Measurements from ENCODE around the gene MPDZ. TPM values are rescaled to one million over a fixed set of nuclear protein-coding genes. Genes with fewer than 3 reads are reported as not detected.

The MPDZ gene
- total and polyA plus RNA-seq, 2 of the 13 experiments (the other 11 are each of a cell fraction or from before 2014, with no cell fraction given), result 12.4 to 14.7 TPM

DNA sequence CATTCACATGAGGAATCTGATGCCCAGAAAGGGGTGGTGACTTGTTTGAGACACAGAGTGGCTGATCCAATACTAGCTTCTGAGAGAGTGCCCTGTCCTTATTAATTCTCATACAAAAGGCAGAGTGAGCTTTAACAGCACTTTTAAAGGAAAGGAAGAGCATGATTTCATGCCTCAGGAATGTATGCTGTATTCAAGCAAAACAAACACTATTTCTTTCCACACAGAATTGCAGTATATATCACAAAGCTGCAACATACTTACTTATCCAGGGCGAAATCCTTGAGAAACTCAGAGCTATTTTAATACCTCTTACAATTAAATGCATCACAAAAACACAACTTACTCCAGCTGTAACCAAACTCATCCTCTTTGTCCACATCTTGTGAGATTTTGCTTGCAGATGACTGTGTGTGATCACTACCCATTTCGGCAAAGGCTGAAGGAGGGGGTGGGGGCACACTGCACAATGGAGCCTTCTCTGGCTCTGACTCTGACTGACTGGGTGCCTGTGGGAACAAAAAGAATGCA is 139.8 kb downstream of the MPDZ start:
- 87% methylated on average over 2 of the region's 2 CpGs for WGBS (ENCODE audit: low lambda C conversion rate)
- CTCF ChIA-PET (ENCODE audit: low intra/inter-chr PET ratio, low total read pairs), result no interaction called here
- TF ChIP-seq ZMYM3 (CRISPR knock-in tag; IDR thresholded peaks at IDR 0.05) (no peak), ZNF451 (CRISPR knock-in tag; IDR thresholded peaks at IDR 0.05) (no peak), SUZ12 (IDR thresholded peaks at IDR 0.05; ENCODE audit: low read depth, low read length) (no peak), ZNF446 (CRISPR knock-in tag; IDR thresholded peaks at IDR 0.05) (no peak), ZNF761 (CRISPR knock-in tag; conservative IDR thresholded peaks at IDR 0.05) (no peak), ZBTB21 (CRISPR knock-in tag; IDR thresholded peaks at IDR 0.05) (no peak), SP140L (CRISPR knock-in tag; IDR thresholded peaks at IDR 0.05; ENCODE audit: borderline replicate concordance) (no peak), ZNF616 (CRISPR knock-in tag; IDR thresholded peaks at IDR 0.05; ENCODE audit: low read depth) (no peak), SRSF1 (optimal IDR thresholded peaks at IDR 0.05; ENCODE audit: low read depth, low read length) (no peak), ZFYVE20 (CRISPR knock-in tag; IDR thresholded peaks at IDR 0.05; ENCODE audit: borderline replicate concordance, low read depth) (no peak), ZBTB42 (CRISPR knock-in tag; IDR thresholded peaks at IDR 0.05) (no peak), ZNF543 (CRISPR knock-in tag; IDR thresholded peaks at IDR 0.05) (no peak), SMAD1 (CRISPR knock-in tag; IDR thresholded peaks at IDR 0.05; ENCODE audit: borderline replicate concordance, low read depth) (no peak), ZNF24 (IDR thresholded peaks at IDR 0.05) (no peak)
- TF ChIP-seq, protein P1, sequence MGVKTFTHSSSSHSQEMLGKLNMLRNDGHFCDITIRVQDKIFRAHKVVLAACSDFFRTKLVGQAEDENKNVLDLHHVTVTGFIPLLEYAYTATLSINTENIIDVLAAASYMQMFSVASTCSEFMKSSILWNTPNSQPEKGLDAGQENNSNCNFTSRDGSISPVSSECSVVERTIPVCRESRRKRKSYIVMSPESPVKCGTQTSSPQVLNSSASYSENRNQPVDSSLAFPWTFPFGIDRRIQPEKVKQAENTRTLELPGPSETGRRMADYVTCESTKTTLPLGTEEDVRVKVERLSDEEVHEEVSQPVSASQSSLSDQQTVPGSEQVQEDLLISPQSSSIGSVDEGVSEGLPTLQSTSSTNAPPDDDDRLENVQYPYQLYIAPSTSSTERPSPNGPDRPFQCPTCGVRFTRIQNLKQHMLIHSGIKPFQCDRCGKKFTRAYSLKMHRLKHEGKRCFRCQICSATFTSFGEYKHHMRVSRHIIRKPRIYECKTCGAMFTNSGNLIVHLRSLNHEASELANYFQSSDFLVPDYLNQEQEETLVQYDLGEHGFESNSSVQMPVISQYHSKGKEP (CRISPR knock-in tag; IDR thresholded peaks at IDR 0.05), result no peak
- TF ChIP-seq, protein P2, sequence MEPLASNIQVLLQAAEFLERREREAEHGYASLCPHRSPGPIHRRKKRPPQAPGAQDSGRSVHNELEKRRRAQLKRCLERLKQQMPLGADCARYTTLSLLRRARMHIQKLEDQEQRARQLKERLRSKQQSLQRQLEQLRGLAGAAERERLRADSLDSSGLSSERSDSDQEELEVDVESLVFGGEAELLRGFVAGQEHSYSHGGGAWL (CRISPR knock-in tag; IDR thresholded peaks at IDR 0.05), result no peak
- TF ChIP-seq, protein P3, sequence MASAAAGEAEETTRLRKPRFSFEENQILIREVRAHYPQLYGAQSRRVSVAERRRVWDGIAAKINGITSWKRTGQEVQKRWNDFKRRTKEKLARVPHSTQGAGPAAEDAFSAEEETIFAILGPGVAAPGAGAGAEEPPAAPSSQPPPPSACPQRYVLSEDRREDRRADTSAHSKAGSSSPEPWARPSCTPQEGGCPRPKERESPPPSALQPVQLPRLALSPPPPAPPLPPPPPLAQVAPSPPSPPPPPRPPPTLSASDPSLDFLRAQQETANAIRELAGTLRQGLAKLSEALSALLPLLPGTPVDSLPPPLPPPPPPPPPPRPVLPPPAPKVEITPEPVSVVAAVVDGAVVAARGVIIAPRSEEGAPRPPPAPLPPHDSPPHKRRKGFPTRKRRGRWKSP (CRISPR knock-in tag; IDR thresholded peaks at IDR 0.05), result no peak
- TF ChIP-seq, protein P4, sequence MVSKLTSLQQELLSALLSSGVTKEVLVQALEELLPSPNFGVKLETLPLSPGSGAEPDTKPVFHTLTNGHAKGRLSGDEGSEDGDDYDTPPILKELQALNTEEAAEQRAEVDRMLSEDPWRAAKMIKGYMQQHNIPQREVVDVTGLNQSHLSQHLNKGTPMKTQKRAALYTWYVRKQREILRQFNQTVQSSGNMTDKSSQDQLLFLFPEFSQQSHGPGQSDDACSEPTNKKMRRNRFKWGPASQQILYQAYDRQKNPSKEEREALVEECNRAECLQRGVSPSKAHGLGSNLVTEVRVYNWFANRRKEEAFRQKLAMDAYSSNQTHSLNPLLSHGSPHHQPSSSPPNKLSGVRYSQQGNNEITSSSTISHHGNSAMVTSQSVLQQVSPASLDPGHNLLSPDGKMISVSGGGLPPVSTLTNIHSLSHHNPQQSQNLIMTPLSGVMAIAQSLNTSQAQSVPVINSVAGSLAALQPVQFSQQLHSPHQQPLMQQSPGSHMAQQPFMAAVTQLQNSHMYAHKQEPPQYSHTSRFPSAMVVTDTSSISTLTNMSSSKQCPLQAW (CRISPR knock-in tag; IDR thresholded peaks at IDR 0.05), result no peak
- BruUV-seq (replicated peaks), result no TSS peak
- Histone ChIP-seq H3K4me2 (ENCODE audit: low read depth, low read length) (no peak overlapping the region), H3K4me3 (replicated peaks in 1 of 3; ENCODE audit: insufficient read depth in 1 of 3, low read depth in 2 of 3, low read length in 3 of 3) (no peak overlapping the region), H3K9ac (ENCODE audit: insufficient read depth, low read depth, low read length) (no peak overlapping the region), H3K79me2 (ENCODE audit: insufficient read depth, low read length) (no peaks in the 10 kb centered on the region), H4K20me1 (ENCODE audit: insufficient read depth, low read length) (no peaks in the 10 kb centered on the region), H3K9me3 (ENCODE audit: low read length) (no peaks in the 10 kb centered on the region), H3K36me3 (replicated peaks in 1 of 2; ENCODE audit: control insufficient read depth in 1 of 2, insufficient read depth in 2 of 2, low read length in 2 of 2) (peaks cover 0 to 2% of the 10 kb centered on the region in 2 experiments; a peak in 3 of 5 replicates), H3K27me3 (ENCODE audit: control insufficient read depth in 1 of 2, insufficient read depth in 2 of 2, low read length in 2 of 2) (no peaks in the 10 kb centered on the region), H3K4me1 (ENCODE audit: insufficient read depth, low read length) (no peaks in the 10 kb centered on the region), H2AFZ (ENCODE audit: low read length) (no peak overlapping the region), H3K27ac (ENCODE audit: extremely low read length, insufficient read depth, low read length) (no peak overlapping the region)
- in situ Hi-C loops (cut with HindIII; ENCODE audit: extremely low pct_ligation_motif_present, low pct_unique_long_range_greater_than_20kb), result no loop called here
- intact Hi-C loops (cut with micrococcal nuclease; ENCODE audit: unreplicated experiment), result no loop called here
- POLR2A ChIA-PET, result no interaction called here
- no peak for FAIRE-seq
- DNase-seq (ENCODE audit: low spot score), result peak; percentile 3
- ATAC-seq, result no peak
